Stomach smooth muscle (tissue), 2 donors: ENCODE measurements around the gene USP24.
"Not testable (repeated sequence)": the region's sequence is repeated elsewhere in the genome, so short reads cannot be mapped to it uniquely, and the experiment has no call there.

Experiments
- H3K27ac ChIP-seq: one replicate; pipeline ENCODE4 v1.7.0; 2013; ENCODE audit warnings: mild to moderate bottlenecking, low read length, inconsistent platforms
- H3K27me3 ChIP-seq, 2 donors: one replicate each; pipeline ENCODE4 v1.7.0; 2013; ENCODE audit warnings: low read length in 2 of 2; ENCODE audit not compliant: insufficient read depth in 2 of 2, control insufficient read depth in 1 of 2
- H3K36me3 ChIP-seq, 2 donors: one replicate each; pipeline ENCODE4 v1.7.0; 2013; ENCODE audit warnings: low read length in 2 of 2; ENCODE audit not compliant: control insufficient read depth in 2 of 2, insufficient read depth in 2 of 2
- H3K4me1 ChIP-seq: one replicate; pipeline ENCODE4 v1.7.0; 2013; ENCODE audit warnings: low read length; ENCODE audit not compliant: control insufficient read depth, insufficient read depth
- H3K4me3 ChIP-seq, 2 donors: one replicate each; pipeline ENCODE4 v1.7.0; 2013; ENCODE audit warnings: low read length in 2 of 2
- H3K9ac ChIP-seq, 2 donors: one replicate each; pipeline ENCODE4 v1.7.0; 2013; ENCODE audit warnings: low read length in 2 of 2, mild to moderate bottlenecking in 1 of 2
- H3K9me3 ChIP-seq, 2 donors: one replicate each; pipeline ENCODE4 v1.7.0; 2013; ENCODE audit warnings: low read length in 2 of 2; ENCODE audit not compliant: control insufficient read depth in 2 of 2
- donor health status: healthy.
- donor health status: Pancreatic carcinoma.

The USP24 gene

GRCh38 chr1:55037733-55038551, 177.2 kb downstream of the USP24 start:
- Histone ChIP-seq H3K27me3 (peaks cover 54 to 66% of the 10 kb centered on the region in 2 donors), H3K9me3 (peaks cover 0 to 4% of the 10 kb centered on the region in 2 donors), H3K36me3 (no peaks in the 10 kb centered on the region), H3K4me1 (peaks cover 11% of the 10 kb centered on the region), H3K9ac (no peak overlapping the region), H3K4me3 (no peak overlapping the region), H3K27ac (no peak overlapping the region)

GRCh38 chr1:55035904-55036303, 179.3 kb downstream of the USP24 start:
- Histone ChIP-seq H3K27ac (no peak overlapping the region), H3K9me3 (peaks cover 0 to 4% of the 10 kb centered on the region in 2 donors), H3K9ac (no peak overlapping the region)

GRCh38 chr1:55034476-55035133, 180.6 kb downstream of the USP24 start:
- peaks cover 43 to 51% of the 10 kb centered on the region in 2 donors for H3K27me3 ChIP-seq
- no peak overlapping the region for H3K27ac ChIP-seq
- peaks cover 8% of the 10 kb centered on the region for H3K4me1 ChIP-seq
- no peak overlapping the region for H3K4me3 ChIP-seq
- peaks cover 0 to 4% of the 10 kb centered on the region in 2 donors for H3K9me3 ChIP-seq
- H3K9ac ChIP-seq, result no peak overlapping the region
- no peaks in the 10 kb centered on the region for H3K36me3 ChIP-seq

More at GRCh38 chr1:55035904-55036303, 179.3 kb downstream of the USP24 start:
- H3K4me3 ChIP-seq, result no peak overlapping the region
- H3K27me3 ChIP-seq, result peaks cover 47 to 61% of the 10 kb centered on the region in 2 donors
- no peaks in the 10 kb centered on the region for H3K36me3 ChIP-seq
- H3K4me1 ChIP-seq, result peaks cover 11% of the 10 kb centered on the region

- peaks cover 2% of the 10 kb centered on the region for H3K4me1 ChIP-seq
- no peak overlapping the region for H3K4me3 ChIP-seq
- H3K27me3 ChIP-seq, result peaks cover 29 to 39% of the 10 kb centered on the region in 2 donors
- H3K9me3 ChIP-seq, result peaks cover 0 to 4% of the 10 kb centered on the region in 2 donors
- H3K9ac ChIP-seq, result no peak overlapping the region
- no peak overlapping the region for H3K27ac ChIP-seq
- no peaks in the 10 kb centered on the region for H3K36me3 ChIP-seq
These were observed 181.9 kb downstream of the USP24 start for GRCh38 chr1:55033265-55033614.

- not testable (repeated sequence) for H3K9ac ChIP-seq, H3K27ac ChIP-seq, H3K9me3 ChIP-seq, H3K36me3 ChIP-seq, H3K4me1 ChIP-seq, H3K4me3 ChIP-seq
- peaks cover 14 to 23% of the 10 kb centered on the region in 2 donors for H3K27me3 ChIP-seq
These were observed 184.1 kb downstream of the USP24 start for GRCh38 chr1:55031098-55031497.

- H3K27me3 ChIP-seq, H3K4me1 ChIP-seq, H3K36me3 ChIP-seq, H3K9ac ChIP-seq, H3K27ac ChIP-seq, H3K4me3 ChIP-seq, H3K9me3 ChIP-seq: not testable (repeated sequence)
These were observed 188.5 kb downstream of the USP24 start for GRCh38 chr1:55026682-55027081.

- not testable (repeated sequence) for H3K9me3 ChIP-seq, H3K36me3 ChIP-seq, H3K9ac ChIP-seq, H3K27ac ChIP-seq, H3K4me3 ChIP-seq, H3K27me3 ChIP-seq, H3K4me1 ChIP-seq
These were observed 191.0 kb downstream of the USP24 start for GRCh38 chr1:55024163-55024562.

- Histone ChIP-seq H3K4me3 (no peak overlapping the region), H3K9me3 (no peaks in the 10 kb centered on the region), H3K36me3 (no peaks in the 10 kb centered on the region), H3K9ac (peak overlapping the region in 1 of 2 donors; percentile 23), H3K27me3 (peaks cover 4 to 10% of the 10 kb centered on the region in 2 donors), H3K27ac (no peak overlapping the region), H3K4me1 (no peaks in the 10 kb centered on the region)
These were observed 193.1 kb downstream of the USP24 start for GRCh38 chr1:55021942-55022546.

GRCh38 chr1:55018395-55018794, 196.8 kb downstream of the USP24 start:
- no peak overlapping the region for H3K4me3 ChIP-seq
- no peaks in the 10 kb centered on the region for H3K9me3 ChIP-seq
- no peak overlapping the region for H3K9ac ChIP-seq
- H3K4me1 ChIP-seq, result no peaks in the 10 kb centered on the region
- H3K27ac ChIP-seq, result no peak overlapping the region
- H3K27me3 ChIP-seq, result peaks cover 12 to 16% of the 10 kb centered on the region in 2 donors
- H3K36me3 ChIP-seq, result no peaks in the 10 kb centered on the region
